Activated naive CD4-positive, alpha-beta T cell treated with anti-CD3 and anti-CD28 coated beads, Interleukin-2, amount 10 ng/mL, durations not matched to agents 7 days and 5 days (primary cell): Measurements from ENCODE around the gene TCF15.
A peak's percentile ranks its signal among the peaks of the same experiment; 100 is the strongest.

ENCODE experiments used
- CTCF ChIA-PET: fragments of 350-600 bp; sonication (Branson Sonifier 250); formaldehyde crosslinking; loops from one replicate; lab custom pipeline; 2021; ENCODE audit warnings: antibody characterized with exemption; lab: Charles Lee
- DNase-seq: peaks from one replicate; pipeline ENCODE4 v3.0.0-alpha.2; 2020
- H3K27ac Mint-ChIP-seq: one replicate; pipeline ENCODE4 v1.8.0; 2021; ENCODE audit warnings: mild to moderate bottlenecking, moderate library complexity, mixed read lengths
- H3K27me3 Mint-ChIP-seq: one replicate; pipeline ENCODE4 v1.8.0; 2021; ENCODE audit warnings: mild to moderate bottlenecking, mixed read lengths
- H3K36me3 Mint-ChIP-seq: one replicate; pipeline ENCODE4 v1.8.0; 2021; ENCODE audit warnings: mixed read lengths
- H3K4me1 Mint-ChIP-seq: one replicate; pipeline ENCODE4 v1.8.0; 2021; ENCODE audit warnings: mixed read lengths
- H3K4me3 Mint-ChIP-seq: one replicate; pipeline ENCODE4 v1.8.0; 2021; ENCODE audit warnings: mild to moderate bottlenecking, moderate library complexity, mixed read lengths
- H3K9me3 Mint-ChIP-seq: one replicate; pipeline ENCODE4 v1.8.0; 2021; ENCODE audit warnings: mixed read lengths

TCF15 gene

GRCh38 chr20:574297-574942 lies 35.7 kb downstream of the TCF15 start:
- H3K4me1 Mint-ChIP-seq: no peaks in the 10 kb centered on the region
- DNase-seq: no peak
- no peaks in the 10 kb centered on the region for H3K9me3 Mint-ChIP-seq
- H3K4me3 Mint-ChIP-seq: no peak overlapping the region
- peaks cover 39% of the 10 kb centered on the region for H3K27me3 Mint-ChIP-seq
- CTCF ChIA-PET: interaction anchor here (1.4 kb wide), 1 partner anchor 12 kb away, joined by 3 read pairs; no protein-coding TSS in a partner anchor
- H3K36me3 Mint-ChIP-seq: no peaks in the 10 kb centered on the region
- no peak overlapping the region for H3K27ac Mint-ChIP-seq

GRCh38 chr20:573414-574296 lies 36.5 kb downstream of the TCF15 start:
- no peak for DNase-seq
- CTCF ChIA-PET: interaction anchor here (1.4 kb wide), 1 partner anchor 11 kb away, joined by 3 read pairs; no protein-coding TSS in a partner anchor

GRCh38 chr20:572727-573126 lies 37.4 kb downstream of the TCF15 start:
- CTCF ChIA-PET: interaction anchor here (1.0 to 1.4 kb wide), 2 partner anchors 8 to 10 kb away, joined by 3 read pairs; no protein-coding TSS in a partner anchor
- H3K27me3 Mint-ChIP-seq: peaks cover 54% of the 10 kb centered on the region
- no peaks in the 10 kb centered on the region for H3K9me3 Mint-ChIP-seq
- no peaks in the 10 kb centered on the region for H3K36me3 Mint-ChIP-seq
- H3K27ac Mint-ChIP-seq: no peak overlapping the region
- H3K4me3 Mint-ChIP-seq: no peak overlapping the region
- DNase-seq: no peak
- no peaks in the 10 kb centered on the region for H3K4me1 Mint-ChIP-seq

More at GRCh38 chr20:573414-574296, 36.5 kb downstream of the TCF15 start:
- no peaks in the 10 kb centered on the region for H3K36me3 Mint-ChIP-seq
- peaks cover 45% of the 10 kb centered on the region for H3K27me3 Mint-ChIP-seq
- no peaks in the 10 kb centered on the region for H3K9me3 Mint-ChIP-seq
- no peaks in the 10 kb centered on the region for H3K4me1 Mint-ChIP-seq
- H3K27ac Mint-ChIP-seq: no peak overlapping the region
- no peak overlapping the region for H3K4me3 Mint-ChIP-seq

- Mint-ChIP-seq H3K27me3 (peaks cover 59% of the 10 kb centered on the region), H3K4me3 (no peak overlapping the region), H3K9me3 (no peaks in the 10 kb centered on the region), H3K4me1 (no peaks in the 10 kb centered on the region), H3K36me3 (no peaks in the 10 kb centered on the region), H3K27ac (no peak overlapping the region)
- no peak for DNase-seq
- CTCF ChIA-PET: interaction anchor here (1.0 kb wide), 1 partner anchor 8 kb away, joined by 3 read pairs; no protein-coding TSS in a partner anchor
These were observed 38.2 kb downstream of the TCF15 start for GRCh38 chr20:571754-572441.

- no peaks in the 10 kb centered on the region for H3K4me1 Mint-ChIP-seq
- H3K36me3 Mint-ChIP-seq: no peaks in the 10 kb centered on the region
- no peaks in the 10 kb centered on the region for H3K9me3 Mint-ChIP-seq
- no peak overlapping the region for H3K27ac Mint-ChIP-seq
- no peak overlapping the region for H3K4me3 Mint-ChIP-seq
- CTCF ChIA-PET: interaction anchor here (0.7 to 1.6 kb wide), 2 partner anchors 98 to 170 kb away, joined by 4 to 5 read pairs; no protein-coding TSS in a partner anchor
- no peak for DNase-seq
- peaks cover 55% of the 10 kb centered on the region for H3K27me3 Mint-ChIP-seq
These were observed 41.3 kb downstream of the TCF15 start for GRCh38 chr20:568673-569415.

GRCh38 chr20:568097-568652 lies 41.9 kb downstream of the TCF15 start:
- CTCF ChIA-PET: interaction anchor here (0.7 to 1.6 kb wide), 2 partner anchors 99 to 171 kb away, joined by 4 to 5 read pairs; no protein-coding TSS in a partner anchor

GRCh38 chr20:564192-564591 lies 45.9 kb downstream of the TCF15 start:
- peaks cover 56% of the 10 kb centered on the region for H3K27me3 Mint-ChIP-seq
- CTCF ChIA-PET: interaction anchor here (0.9 to 4.0 kb wide), 2 partner anchors 8 to 81 kb away, joined by 3 to 26 read pairs; no protein-coding TSS in a partner anchor

More at GRCh38 chr20:568097-568652, 41.9 kb downstream of the TCF15 start:
- Mint-ChIP-seq H3K9me3 (no peaks in the 10 kb centered on the region), H3K36me3 (no peaks in the 10 kb centered on the region), H3K4me3 (no peak overlapping the region), H3K4me1 (no peaks in the 10 kb centered on the region), H3K27ac (no peak overlapping the region), H3K27me3 (peaks cover 56% of the 10 kb centered on the region)
- DNase-seq: no peak

GRCh38 chr20:563187-563586 lies 46.9 kb downstream of the TCF15 start:
- Mint-ChIP-seq H3K27me3 (peaks cover 46% of the 10 kb centered on the region), H3K9me3 (no peaks in the 10 kb centered on the region), H3K4me1 (no peaks in the 10 kb centered on the region), H3K36me3 (no peaks in the 10 kb centered on the region), H3K27ac (no peak overlapping the region), H3K4me3 (no peak overlapping the region)
- DNase-seq: no peak
- CTCF ChIA-PET: interaction anchor here (2.3 to 4.0 kb wide), 2 partner anchors 82 to 105 kb away, joined by 13 to 26 read pairs; no protein-coding TSS in a partner anchor

More at GRCh38 chr20:564192-564591, 45.9 kb downstream of the TCF15 start:
- Mint-ChIP-seq H3K4me3 (no peak overlapping the region), H3K36me3 (no peaks in the 10 kb centered on the region), H3K4me1 (no peaks in the 10 kb centered on the region), H3K9me3 (no peaks in the 10 kb centered on the region), H3K27ac (no peak overlapping the region)
- DNase-seq: no peak

- CTCF ChIA-PET: interaction anchor here (0.6 to 4.0 kb wide), 5 partner anchors 11 to 177 kb away, joined by 3 to 26 read pairs (median 6); no protein-coding TSS in a partner anchor
- no peak overlapping the region for H3K4me3 Mint-ChIP-seq
These were observed 47.7 kb downstream of the TCF15 start for GRCh38 chr20:562232-562897.

GRCh38 chr20:561437-562231 lies 48.5 kb downstream of the TCF15 start:
- Mint-ChIP-seq H3K36me3 (no peaks in the 10 kb centered on the region), H3K4me3 (no peak overlapping the region)
- peak; percentile 71 for DNase-seq

More at GRCh38 chr20:562232-562897, 47.7 kb downstream of the TCF15 start:
- peaks cover 38% of the 10 kb centered on the region for H3K27me3 Mint-ChIP-seq
- no peak overlapping the region for H3K27ac Mint-ChIP-seq
- H3K4me1 Mint-ChIP-seq: no peaks in the 10 kb centered on the region
- H3K9me3 Mint-ChIP-seq: no peaks in the 10 kb centered on the region
- no peak for DNase-seq
- H3K36me3 Mint-ChIP-seq: no peaks in the 10 kb centered on the region

GRCh38 chr20:560680-561079 lies 49.4 kb downstream of the TCF15 start:
- Mint-ChIP-seq H3K36me3 (no peaks in the 10 kb centered on the region), H3K27me3 (peaks cover 35% of the 10 kb centered on the region), H3K27ac (no peak overlapping the region), H3K4me1 (no peaks in the 10 kb centered on the region), H3K9me3 (no peaks in the 10 kb centered on the region), H3K4me3 (no peak overlapping the region)
- DNase-seq: no peak
- CTCF ChIA-PET: interaction anchor here (0.6 to 4.0 kb wide), 13 partner anchors 9 to 180 kb away, joined by 3 to 26 read pairs (median 3); no protein-coding TSS in a partner anchor

More at GRCh38 chr20:561437-562231, 48.5 kb downstream of the TCF15 start:
- H3K27ac Mint-ChIP-seq: no peak overlapping the region
- no peaks in the 10 kb centered on the region for H3K4me1 Mint-ChIP-seq
- H3K9me3 Mint-ChIP-seq: no peaks in the 10 kb centered on the region
- CTCF ChIA-PET: interaction anchor here (0.6 to 4.0 kb wide), 15 partner anchors 10 to 1220 kb away, joined by 3 to 26 read pairs (median 3); no protein-coding TSS in a partner anchor
- peaks cover 31% of the 10 kb centered on the region for H3K27me3 Mint-ChIP-seq

GRCh38 chr20:558117-558516 lies 52.0 kb downstream of the TCF15 start:
- Mint-ChIP-seq H3K4me1 (no peaks in the 10 kb centered on the region), H3K27ac (no peak overlapping the region), H3K9me3 (no peaks in the 10 kb centered on the region), H3K4me3 (no peak overlapping the region), H3K27me3 (peaks cover 48% of the 10 kb centered on the region), H3K36me3 (no peaks in the 10 kb centered on the region)
- DNase-seq: no peak
- CTCF ChIA-PET: no interaction called here
